Activated CD8-positive, alpha-beta memory T cell treated with anti-CD3 and anti-CD28 coated beads, Interleukin-2, amount 50 U/mL, for 24 hours (primary cell): ENCODE measurements around the gene ORMDL1.

ENCODE experiments used
- DNase-seq: peaks from one replicate; pipeline ENCODE4 v3.0.0-alpha.2; 2020; ENCODE audit errors: extremely low read depth

ORMDL1 gene

GRCh38 chr2:189783927-189784867 is at the start of gene ORMDL1, which contains the start of gene PMS1:
ORMDL1 (minus strand) TSS chr2:189784339; CDS start chr2:189782595, 1,744 bp downstream.
PMS1 (plus strand) TSS chr2:189784450; CDS start chr2:189791810, 7,360 bp downstream.
- DNase-seq: peak; percentile 79

GRCh38 chr2:189830510-189830909 is 46.4 kb upstream of the ORMDL1 start:
- DNase-seq: no peak

GRCh38 chr2:189829102-189829833 is 45.1 kb upstream of the ORMDL1 start:
- no peak for DNase-seq

- no peak for DNase-seq
Measured at GRCh38 chr2:189826039-189826438, 41.9 kb upstream of the ORMDL1 start.

GRCh38 chr2:189824694-189825396 is 40.7 kb upstream of the ORMDL1 start:
- DNase-seq: no peak

GRCh38 chr2:189821953-189822748 is 38.0 kb upstream of the ORMDL1 start:
- no peak for DNase-seq

- no peak for DNase-seq
Measured at GRCh38 chr2:189819297-189819704, 35.2 kb upstream of the ORMDL1 start.

- no peak for DNase-seq
Measured at GRCh38 chr2:189818249-189819038, 34.3 kb upstream of the ORMDL1 start.

- DNase-seq: no peak
Measured at GRCh38 chr2:189803431-189803830, 19.3 kb upstream of the ORMDL1 start.

- DNase-seq: no peak
Measured at GRCh38 chr2:189802396-189802912, 18.3 kb upstream of the ORMDL1 start.

GRCh38 chr2:189799531-189799930 is 15.4 kb upstream of the ORMDL1 start:
- DNase-seq: no peak

GRCh38 chr2:189799030-189799331 is 14.8 kb upstream of the ORMDL1 start:
- no peak for DNase-seq

GRCh38 chr2:189798312-189799029 is 14.3 kb upstream of the ORMDL1 start:
- DNase-seq: no peak

GRCh38 chr2:189797902-189798301 is 13.8 kb upstream of the ORMDL1 start:
- no peak for DNase-seq

GRCh38 chr2:189794310-189794709 is 10.2 kb upstream of the ORMDL1 start:
- no peak for DNase-seq

- DNase-seq: no peak
Measured at GRCh38 chr2:189791338-189792042, 7.4 kb upstream of the ORMDL1 start.

- DNase-seq: no peak
Measured at GRCh38 chr2:189783451-189783926, 650 bp downstream of the ORMDL1 start.

GRCh38 chr2:189782221-189782671 is 1.9 kb downstream of the ORMDL1 start:
- DNase-seq: no peak

GRCh38 chr2:189772212-189772611 is 11.9 kb downstream of the ORMDL1 start:
- no peak for DNase-seq
